Measurements from ENCODE around the gene DYRK1B. TPM values are rescaled to one million over a fixed set of nuclear protein-coding genes. Genes with fewer than 3 reads are reported as not detected.

DYRK1B gene
- total and polyA plus RNA-seq, 4 donors: 7.9 to 25.6 (median 20.8) TPM

DNA sequence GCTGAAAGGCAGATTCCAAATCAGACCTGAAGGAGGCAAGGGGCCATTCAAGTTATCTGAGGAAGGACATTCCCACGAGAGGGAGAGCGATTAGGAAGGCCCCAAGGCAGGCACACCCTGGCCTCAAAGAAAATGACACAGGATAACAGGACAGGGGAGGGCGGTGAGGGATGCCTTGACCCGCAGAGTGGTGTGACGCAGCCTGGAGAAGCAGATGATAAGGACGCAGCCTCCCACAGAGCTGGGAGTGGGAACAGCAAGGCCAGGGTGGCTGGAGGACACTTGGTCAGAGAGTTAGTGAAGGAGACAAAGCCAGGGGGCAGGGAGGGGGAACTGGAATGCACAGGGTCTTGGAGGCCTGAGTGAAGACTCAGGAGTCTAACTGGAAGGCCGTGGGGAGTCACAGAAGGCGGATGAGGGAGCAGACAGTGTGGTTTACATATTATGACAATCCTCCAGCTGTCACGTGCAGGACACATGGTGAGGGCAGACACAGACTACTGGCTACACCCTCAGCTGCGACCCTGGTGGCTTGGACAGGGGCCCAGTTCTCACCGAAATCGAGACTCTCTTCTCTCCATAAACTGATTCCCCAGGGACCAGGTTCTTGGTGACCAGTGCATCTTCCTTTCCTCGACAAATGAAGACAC lies 5.8 kb upstream of the DYRK1B start:
- H3K4me1 ChIP-seq (ENCODE audit: control insufficient read depth in 5 of 5, insufficient read depth in 5 of 5, low read length in 5 of 5): peaks cover 3 to 11% (median 9%) of the 10 kb centered on the region in 5 donors
- DNase-seq (no peak), ATAC-seq (ENCODE audit: insufficient read depth, low FRiP score) (no peak)
- no peaks in the 10 kb centered on the region for H3K9me3 ChIP-seq (ENCODE audit: control insufficient read depth in 4 of 4, insufficient read depth in 3 of 4, low read length in 3 of 4)
- no peaks in the 10 kb centered on the region for H3K27me3 ChIP-seq (ENCODE audit: control insufficient read depth in 3 of 3, insufficient read depth in 3 of 3, low read length in 2 of 3)
- H3K9ac ChIP-seq (ENCODE audit: insufficient read depth in 1 of 2, low read length in 2 of 2): no peak overlapping the region
- H3K4me3 ChIP-seq: no peak overlapping the region
- peaks cover 19 to 37% (median 30%) of the 10 kb centered on the region in 4 donors for H3K36me3 ChIP-seq (ENCODE audit: control insufficient read depth in 4 of 4, insufficient read depth in 4 of 4, low read length in 4 of 4)
- WGBS, 2 donors: 89% methylated on average over 13 of the region's 13 CpGs
- TF ChIP-seq, protein P1, sequence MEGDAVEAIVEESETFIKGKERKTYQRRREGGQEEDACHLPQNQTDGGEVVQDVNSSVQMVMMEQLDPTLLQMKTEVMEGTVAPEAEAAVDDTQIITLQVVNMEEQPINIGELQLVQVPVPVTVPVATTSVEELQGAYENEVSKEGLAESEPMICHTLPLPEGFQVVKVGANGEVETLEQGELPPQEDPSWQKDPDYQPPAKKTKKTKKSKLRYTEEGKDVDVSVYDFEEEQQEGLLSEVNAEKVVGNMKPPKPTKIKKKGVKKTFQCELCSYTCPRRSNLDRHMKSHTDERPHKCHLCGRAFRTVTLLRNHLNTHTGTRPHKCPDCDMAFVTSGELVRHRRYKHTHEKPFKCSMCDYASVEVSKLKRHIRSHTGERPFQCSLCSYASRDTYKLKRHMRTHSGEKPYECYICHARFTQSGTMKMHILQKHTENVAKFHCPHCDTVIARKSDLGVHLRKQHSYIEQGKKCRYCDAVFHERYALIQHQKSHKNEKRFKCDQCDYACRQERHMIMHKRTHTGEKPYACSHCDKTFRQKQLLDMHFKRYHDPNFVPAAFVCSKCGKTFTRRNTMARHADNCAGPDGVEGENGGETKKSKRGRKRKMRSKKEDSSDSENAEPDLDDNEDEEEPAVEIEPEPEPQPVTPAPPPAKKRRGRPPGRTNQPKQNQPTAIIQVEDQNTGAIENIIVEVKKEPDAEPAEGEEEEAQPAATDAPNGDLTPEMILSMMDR (IDR thresholded peaks at IDR 0.05; ENCODE audit: control extremely low read depth, extremely low read depth): no peak
- H3K27ac ChIP-seq (ENCODE audit: low read depth in 1 of 2, low read length in 1 of 2): no peak overlapping the region

DNA sequence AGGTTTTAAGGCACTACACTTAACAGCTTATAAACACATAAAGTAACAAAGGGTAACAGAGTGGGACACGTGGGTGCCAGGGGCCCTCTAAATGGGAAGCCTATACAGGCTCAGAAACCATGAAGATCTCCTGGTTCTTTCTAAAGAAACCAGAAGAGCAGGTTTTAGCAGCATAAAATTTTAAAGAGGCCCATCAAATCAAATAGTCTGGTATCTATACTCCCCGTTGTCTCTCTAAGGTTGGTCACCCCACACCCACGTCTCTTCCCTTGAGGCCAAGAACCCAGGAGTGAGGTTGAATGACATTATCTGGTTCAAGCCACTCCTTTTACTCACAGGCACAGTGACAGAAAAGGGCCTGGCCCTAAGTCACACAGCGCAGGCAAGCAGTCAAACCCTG lies 4.6 kb upstream of the DYRK1B start:
- Histone ChIP-seq H3K9ac (ENCODE audit: insufficient read depth in 1 of 2, low read length in 2 of 2) (no peak overlapping the region), H3K4me1 (ENCODE audit: control insufficient read depth in 5 of 5, insufficient read depth in 5 of 5, low read length in 5 of 5) (peaks cover 0 to 8% (median 3%) of the 10 kb centered on the region in 5 donors), H3K27ac (ENCODE audit: low read depth in 1 of 2, low read length in 1 of 2) (no peak overlapping the region), H3K9me3 (ENCODE audit: control insufficient read depth in 4 of 4, insufficient read depth in 3 of 4, low read length in 3 of 4) (no peaks in the 10 kb centered on the region), H3K27me3 (ENCODE audit: control insufficient read depth in 3 of 3, insufficient read depth in 3 of 3, low read length in 2 of 3) (no peaks in the 10 kb centered on the region), H3K36me3 (ENCODE audit: control insufficient read depth in 4 of 4, insufficient read depth in 4 of 4, low read length in 4 of 4) (peaks cover 19 to 42% (median 36%) of the 10 kb centered on the region in 4 donors), H3K4me3 (no peak overlapping the region)
- TF ChIP-seq, protein P1 (IDR thresholded peaks at IDR 0.05; ENCODE audit: control extremely low read depth, extremely low read depth): no peak
- ATAC-seq (ENCODE audit: insufficient read depth, low FRiP score) (no peak), DNase-seq (no peak)
- WGBS, 2 donors: 90 to 96% methylated on average over 4 of the region's 4 CpGs

DNA sequence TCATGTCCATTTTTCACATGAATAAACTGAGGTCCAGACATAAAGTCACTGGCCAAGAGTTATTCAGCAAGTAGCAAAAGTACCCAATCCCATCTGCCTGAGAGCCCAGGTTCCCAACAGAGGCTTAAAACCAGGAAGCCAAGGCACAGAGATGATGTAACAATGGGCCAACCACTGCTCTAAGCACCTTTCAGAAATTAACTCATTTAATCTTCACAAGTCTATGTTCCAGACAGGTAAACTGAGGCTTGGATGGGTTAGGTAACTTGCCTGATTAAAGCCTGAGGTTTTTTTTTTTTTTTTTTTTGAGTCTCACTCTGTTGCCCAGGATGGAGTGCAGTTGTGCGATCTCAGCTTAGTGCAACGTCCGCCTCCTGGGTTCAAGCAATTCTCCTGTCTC lies 4.0 kb upstream of the DYRK1B start:
- Histone ChIP-seq H3K36me3 (ENCODE audit: control insufficient read depth in 4 of 4, insufficient read depth in 4 of 4, low read length in 4 of 4) (peaks cover 19 to 42% (median 36%) of the 10 kb centered on the region in 4 donors), H3K27me3 (ENCODE audit: control insufficient read depth in 3 of 3, insufficient read depth in 3 of 3, low read length in 2 of 3) (no peaks in the 10 kb centered on the region), H3K27ac (ENCODE audit: low read depth in 1 of 2, low read length in 1 of 2) (no peak overlapping the region), H3K4me3 (no peak overlapping the region), H3K9ac (ENCODE audit: insufficient read depth in 1 of 2, low read length in 2 of 2) (peak overlapping the region in 1 of 2 donors; percentile 9), H3K9me3 (ENCODE audit: control insufficient read depth in 4 of 4, insufficient read depth in 3 of 4, low read length in 3 of 4) (no peaks in the 10 kb centered on the region), H3K4me1 (ENCODE audit: control insufficient read depth in 5 of 5, insufficient read depth in 5 of 5, low read length in 5 of 5) (peaks cover 0 to 8% (median 3%) of the 10 kb centered on the region in 5 donors)
- no peak for ATAC-seq (ENCODE audit: insufficient read depth, low FRiP score)
- no peak for DNase-seq
- 86 to 98% methylated on average over 3 of the region's 3 CpGs for WGBS, 2 donors
- TF ChIP-seq, protein P1 (IDR thresholded peaks at IDR 0.05; ENCODE audit: control extremely low read depth, extremely low read depth): no peak
